ENCODE results near the gene TMEM72. TPM values are rescaled to one million over a fixed set of nuclear protein-coding genes. Genes with fewer than 3 reads are reported as not detected.

Gene TMEM72
- total RNA-seq, 1 donor from 2014 or later: not detected

- no peak for DNase-seq (ENCODE audit: low read depth)
- TF ChIP-seq, protein P1, sequence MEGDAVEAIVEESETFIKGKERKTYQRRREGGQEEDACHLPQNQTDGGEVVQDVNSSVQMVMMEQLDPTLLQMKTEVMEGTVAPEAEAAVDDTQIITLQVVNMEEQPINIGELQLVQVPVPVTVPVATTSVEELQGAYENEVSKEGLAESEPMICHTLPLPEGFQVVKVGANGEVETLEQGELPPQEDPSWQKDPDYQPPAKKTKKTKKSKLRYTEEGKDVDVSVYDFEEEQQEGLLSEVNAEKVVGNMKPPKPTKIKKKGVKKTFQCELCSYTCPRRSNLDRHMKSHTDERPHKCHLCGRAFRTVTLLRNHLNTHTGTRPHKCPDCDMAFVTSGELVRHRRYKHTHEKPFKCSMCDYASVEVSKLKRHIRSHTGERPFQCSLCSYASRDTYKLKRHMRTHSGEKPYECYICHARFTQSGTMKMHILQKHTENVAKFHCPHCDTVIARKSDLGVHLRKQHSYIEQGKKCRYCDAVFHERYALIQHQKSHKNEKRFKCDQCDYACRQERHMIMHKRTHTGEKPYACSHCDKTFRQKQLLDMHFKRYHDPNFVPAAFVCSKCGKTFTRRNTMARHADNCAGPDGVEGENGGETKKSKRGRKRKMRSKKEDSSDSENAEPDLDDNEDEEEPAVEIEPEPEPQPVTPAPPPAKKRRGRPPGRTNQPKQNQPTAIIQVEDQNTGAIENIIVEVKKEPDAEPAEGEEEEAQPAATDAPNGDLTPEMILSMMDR (conservative IDR thresholded peaks at IDR 0.05; ENCODE audit: low read depth, low read length): peak; percentile 19
- no peak overlapping the region for H3K4me3 ChIP-seq (ENCODE audit: low read depth, low read length)
Measured at GRCh38 chr10:44949127-44949802, 38.1 kb downstream of the TMEM72 start.

GRCh38 chr10:44949915-44950314, 38.8 kb downstream of the TMEM72 start:
- TF ChIP-seq, protein P1 (conservative IDR thresholded peaks at IDR 0.05; ENCODE audit: low read depth, low read length): no peak
- no peak overlapping the region for H3K4me3 ChIP-seq (ENCODE audit: low read depth, low read length)
- DNase-seq (ENCODE audit: low read depth): no peak

DNA sequence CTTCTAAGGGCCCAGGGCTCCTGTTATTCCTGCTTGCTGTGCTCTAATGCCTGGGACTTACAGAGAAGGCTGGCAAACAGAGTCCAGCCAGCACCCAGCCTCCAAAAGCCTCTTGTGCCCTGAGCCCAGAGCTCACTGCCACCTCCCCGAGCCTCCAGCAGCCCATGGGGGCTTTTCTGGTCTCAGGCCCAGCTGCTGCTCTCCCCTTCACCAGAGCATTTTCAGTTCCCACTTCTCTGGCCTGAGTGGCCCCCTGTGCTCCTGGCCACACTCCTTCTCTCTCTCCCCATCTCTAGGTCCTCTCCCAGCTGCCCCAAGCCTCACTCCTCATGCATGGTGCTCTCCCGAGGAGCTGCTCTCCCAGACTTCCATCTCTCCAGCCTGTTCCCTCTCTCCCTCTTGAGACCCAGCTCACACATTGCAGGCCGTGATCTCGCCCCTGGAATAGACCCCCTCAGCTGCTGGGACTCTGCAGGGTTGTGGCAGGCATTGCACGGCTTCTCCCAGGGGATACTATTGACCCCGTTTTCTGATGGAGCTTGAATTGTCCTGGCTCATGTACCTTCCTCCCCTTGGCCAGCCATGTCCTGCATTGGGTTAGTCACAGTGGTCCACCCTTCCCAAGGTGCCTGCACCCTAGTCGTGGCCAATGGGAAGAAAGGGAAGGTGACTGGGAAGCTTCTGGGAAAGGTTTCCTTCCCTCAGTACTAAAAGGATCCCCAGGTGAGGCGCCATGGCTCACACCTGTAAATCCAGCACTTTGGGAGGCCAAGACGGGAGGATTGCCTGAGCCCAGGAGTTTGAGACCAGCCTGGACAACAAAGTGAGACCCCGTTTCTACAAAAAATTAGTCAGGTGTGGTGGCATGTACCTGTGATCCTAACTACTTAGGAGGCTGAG, 39.4 kb downstream of the TMEM72 start:
- TF ChIP-seq, protein P1 (conservative IDR thresholded peaks at IDR 0.05; ENCODE audit: low read depth, low read length): no peak
- no peak for DNase-seq (ENCODE audit: low read depth)
- H3K4me3 ChIP-seq (ENCODE audit: low read depth, low read length): no peak overlapping the region

DNA sequence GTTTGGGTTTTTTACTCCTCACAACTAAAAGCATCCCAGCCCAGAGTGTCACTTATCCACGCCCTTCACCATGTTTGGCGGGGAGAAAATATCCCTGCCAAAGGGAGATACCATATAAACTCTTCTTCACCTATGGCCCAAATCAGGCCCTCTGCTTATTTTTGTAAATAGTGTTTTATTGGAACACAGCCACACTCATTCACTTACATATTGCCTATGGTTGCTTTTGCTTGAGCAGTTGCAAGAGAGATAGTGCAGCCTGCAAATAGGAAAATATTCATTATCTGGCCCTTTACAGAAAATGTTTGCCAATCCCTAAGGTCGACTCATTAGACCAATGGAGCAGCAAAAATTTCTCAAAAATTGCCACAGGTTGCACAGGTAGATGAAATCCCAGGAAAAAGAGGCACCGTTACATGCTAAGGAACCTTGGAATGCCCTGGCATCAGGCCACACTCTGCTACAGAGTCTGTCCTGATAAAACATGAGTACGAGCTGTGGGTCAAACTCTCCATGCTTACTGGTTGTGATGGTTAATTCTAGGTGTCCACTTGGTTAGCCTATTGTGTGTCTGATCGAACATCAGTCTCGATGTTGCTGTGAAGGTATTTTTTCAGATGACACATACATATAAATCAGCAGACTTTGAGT, 40.6 kb downstream of the TMEM72 start:
- TF ChIP-seq, protein P1 (conservative IDR thresholded peaks at IDR 0.05; ENCODE audit: low read depth, low read length): no peak
- no peak overlapping the region for H3K4me3 ChIP-seq (ENCODE audit: low read depth, low read length)
- no peak for DNase-seq (ENCODE audit: low read depth)

DNA sequence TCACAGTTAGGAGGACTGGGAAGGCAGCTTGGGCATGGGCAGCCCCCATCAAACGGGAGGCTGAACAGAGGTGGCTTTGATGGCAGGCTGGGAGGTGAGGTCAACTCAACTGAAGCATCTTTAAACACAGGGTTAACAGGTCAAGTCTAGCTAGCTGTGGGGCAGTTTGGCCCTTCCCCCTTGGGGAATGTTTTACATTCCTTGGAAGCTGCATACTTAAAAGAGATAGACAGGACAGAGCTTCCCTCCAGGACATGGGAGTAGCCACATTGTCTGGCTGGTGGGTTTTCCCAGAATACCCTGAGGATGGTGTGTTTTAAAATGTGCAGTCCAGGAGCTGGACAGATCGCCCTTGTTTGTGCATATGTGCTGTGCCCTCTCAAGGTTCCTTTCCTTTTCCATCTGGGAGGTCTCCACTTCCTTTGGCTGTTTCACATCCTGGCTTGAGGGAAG, 41.7 kb downstream of the TMEM72 start:
- H3K4me3 ChIP-seq (ENCODE audit: low read depth, low read length): no peak overlapping the region
- TF ChIP-seq, protein P1 (conservative IDR thresholded peaks at IDR 0.05; ENCODE audit: low read depth, low read length): no peak
- DNase-seq (ENCODE audit: low read depth): no peak

- DNase-seq (ENCODE audit: low read depth): no peak
- no peak overlapping the region for H3K4me3 ChIP-seq (ENCODE audit: low read depth, low read length)
- TF ChIP-seq, protein P1 (conservative IDR thresholded peaks at IDR 0.05; ENCODE audit: low read depth, low read length): no peak
Measured at GRCh38 chr10:44954042-44954441, 42.9 kb downstream of the TMEM72 start.
